H9 (cell line): ENCODE results near the gene ATP8A2. TPM values are rescaled to one million over a fixed set of nuclear protein-coding genes. Genes with fewer than 3 reads are reported as not detected.

Experiments
- DNase-seq: peaks from one replicate; pipeline ENCODE4 v3.0.0-alpha.2; 2017
- H2AFZ ChIP-seq: one replicate; pipeline ENCODE4 v1.6.1; 2013; ENCODE audit warnings: mild to moderate bottlenecking, low read length, control low read depth, moderate library complexity
- H2AK5ac ChIP-seq: 2 replicates; pipeline ENCODE4 v1.6.1; 2013; ENCODE audit warnings: low read length, control low read depth, mixed read lengths; ENCODE audit not compliant: insufficient read length
- H2BK120ac ChIP-seq: one replicate; pipeline ENCODE4 v1.6.1; 2013; ENCODE audit warnings: low read depth, mild to moderate bottlenecking, low read length, control low read depth, inconsistent platforms; ENCODE audit not compliant: poor library complexity, severe bottlenecking
- H2BK12ac ChIP-seq: 2 replicates; pipeline ENCODE4 v1.6.1; 2013; ENCODE audit warnings: low read length, control low read depth, mixed read lengths, low read depth; ENCODE audit not compliant: insufficient read length
- H2BK15ac ChIP-seq: 2 replicates; pipeline ENCODE4 v1.6.1; 2013; ENCODE audit warnings: low read depth, low read length, control low read depth
- H2BK20ac ChIP-seq: one replicate; pipeline ENCODE4 v1.6.1; 2013; ENCODE audit warnings: low read depth, mild to moderate bottlenecking, low read length, control low read depth, inconsistent platforms; ENCODE audit not compliant: poor library complexity, severe bottlenecking
- H2BK5ac ChIP-seq: 2 replicates; pipeline ENCODE4 v1.6.1; 2013; ENCODE audit warnings: low read length, control low read depth, mixed read lengths; ENCODE audit not compliant: insufficient read length
- H3K14ac ChIP-seq: 2 replicates; pipeline ENCODE4 v1.6.1; 2013; ENCODE audit warnings: low read length, control low read depth; ENCODE audit not compliant: insufficient read depth
- H3K18ac ChIP-seq: 2 replicates; pipeline ENCODE4 v1.6.1; 2013; ENCODE audit warnings: low read depth, mild to moderate bottlenecking, mixed read lengths, low read length, control low read depth; ENCODE audit not compliant: insufficient read length
- H3K23ac ChIP-seq: 2 replicates; pipeline ENCODE4 v1.6.1; 2013; ENCODE audit warnings: low read length, control low read depth, mixed read lengths, low read depth; ENCODE audit not compliant: insufficient read length
- H3K23me2 ChIP-seq: 2 replicates; pipeline ENCODE4 v1.6.1; 2013; ENCODE audit warnings: low read depth, mild to moderate bottlenecking, mixed read lengths, low read length, control low read depth; ENCODE audit not compliant: insufficient read length, poor library complexity, severe bottlenecking
- H3K27ac ChIP-seq: 2 replicates; pipeline ENCODE4 v1.5.1; 2013; ENCODE audit warnings: low read length, control low read depth, mixed read lengths, low read depth; ENCODE audit not compliant: insufficient read length
- H3K27me3 ChIP-seq: 2 replicates; pipeline ENCODE4 v1.6.1; 2013; ENCODE audit warnings: low read length, control low read depth, inconsistent platforms; ENCODE audit not compliant: insufficient read depth
- H3K4ac ChIP-seq: 2 replicates; pipeline ENCODE4 v1.6.1; 2013; ENCODE audit warnings: low read depth, mild to moderate bottlenecking, control low read depth, inconsistent platforms, low read length, moderate library complexity
- H3K4me1 ChIP-seq: 2 replicates; pipeline ENCODE4 v1.6.1; 2013; ENCODE audit warnings: low read length, control low read depth, inconsistent platforms; ENCODE audit not compliant: insufficient read depth
- H3K4me2 ChIP-seq: 2 replicates; pipeline ENCODE4 v1.6.1; 2013; ENCODE audit warnings: low read length, control low read depth, mixed read lengths; ENCODE audit not compliant: insufficient read length, insufficient read depth
- H3K56ac ChIP-seq: 2 replicates; pipeline ENCODE4 v1.6.1; 2013; ENCODE audit warnings: low read depth, mild to moderate bottlenecking, mixed read lengths, low read length, control low read depth; ENCODE audit not compliant: insufficient read length
- H3K79me1 ChIP-seq: 2 replicates; pipeline ENCODE4 v1.6.1; 2013; ENCODE audit warnings: low read depth, mild to moderate bottlenecking, moderate library complexity, low read length, control low read depth, inconsistent platforms; ENCODE audit not compliant: insufficient read depth, poor library complexity, severe bottlenecking
- H3K79me2 ChIP-seq: 2 replicates; pipeline ENCODE4 v1.6.1; 2013; ENCODE audit warnings: low read length, control low read depth, inconsistent platforms; ENCODE audit not compliant: insufficient read depth
- H3K9ac ChIP-seq: 2 replicates; pipeline ENCODE4 v1.6.1; 2013; ENCODE audit warnings: low read length, control low read depth, mixed read lengths; ENCODE audit not compliant: insufficient read length; ENCODE audit errors: extremely low read depth
- H3K9me3 ChIP-seq: one replicate; pipeline ENCODE4 v1.6.1; 2013; ENCODE audit warnings: low read depth, low read length, inconsistent platforms; ENCODE audit not compliant: control insufficient read depth
- H3T11ph ChIP-seq: one replicate; pipeline ENCODE4 v1.6.1; 2013; ENCODE audit warnings: mild to moderate bottlenecking, low read length, control low read depth, inconsistent platforms
- H4K20me1 ChIP-seq: one replicate; pipeline ENCODE4 v1.6.1; 2013; ENCODE audit not compliant: control insufficient read depth, insufficient read length, insufficient read depth
- H4K5ac ChIP-seq: 2 replicates; pipeline ENCODE4 v1.6.1; 2013; ENCODE audit warnings: low read depth, mild to moderate bottlenecking, mixed read lengths, low read length, control low read depth; ENCODE audit not compliant: insufficient read length
- H4K8ac ChIP-seq: replicated peaks from 2 replicates; pipeline ENCODE4 v1.6.1; 2013; ENCODE audit warnings: low read length, control low read depth, mixed read lengths, low read depth; ENCODE audit not compliant: insufficient read length
- H4K91ac ChIP-seq: 2 replicates; pipeline ENCODE4 v1.6.1; 2013; ENCODE audit warnings: low read depth, mild to moderate bottlenecking, moderate library complexity, mixed read lengths, low read length, control low read depth; ENCODE audit not compliant: insufficient read length
- H3K27ac Mint-ChIP-seq, 3 experiments: 2 replicates in 2 of 3; 3 replicates in 1 of 3; pipeline ENCODE4 v1.8.0; 2020 to 2021; ENCODE audit warnings: mixed read lengths in 3 of 3, mild to moderate bottlenecking in 1 of 3, moderate library complexity in 1 of 3
- H3K27me3 Mint-ChIP-seq: 2 replicates; pipeline ENCODE4 v1.8.0; 2021; ENCODE audit warnings: low read depth, mild to moderate bottlenecking, moderate library complexity, mixed read lengths
- H3K36me3 Mint-ChIP-seq, 3 experiments: 2 replicates in 2 of 3; 3 replicates in 1 of 3; pipeline ENCODE4 v1.8.0; 2020 to 2021; ENCODE audit warnings: low read depth in 3 of 3, mixed read lengths in 3 of 3; ENCODE audit not compliant: insufficient read depth in 1 of 3
- H3K4me1 Mint-ChIP-seq, 2 experiments: 2 replicates each; pipeline ENCODE4 v1.8.0; 2020; ENCODE audit warnings: mixed read lengths in 2 of 2
- H3K4me3 Mint-ChIP-seq, 2 experiments: 2 replicates in 1 of 2; 3 replicates in 1 of 2; pipeline ENCODE4 v1.8.0; 2020 to 2021; ENCODE audit warnings: mild to moderate bottlenecking in 2 of 2, mixed read lengths in 2 of 2, moderate library complexity in 1 of 2
- H3K9me3 Mint-ChIP-seq, 2 experiments: 2 replicates in 1 of 2; 3 replicates in 1 of 2; pipeline ENCODE4 v1.8.0; 2020; ENCODE audit warnings: mild to moderate bottlenecking in 2 of 2, mixed read lengths in 2 of 2, moderate library complexity in 1 of 2
- WGBS: extraction: QIAGEN DNeasy Blood & Tissue Kit; methylation state at CpG from one replicate; pipeline ENCODE4 v1.1.7; 2013; ENCODE audit warnings: missing lambda C conversion rate, low lambda C conversion rate, mixed read lengths; ENCODE audit not compliant: insufficient read length; ENCODE audit errors: extremely low coverage; 5-methylcytosine and 5-hydroxymethylcytosine counted together
- total RNA-seq: library from RNA; stranded (reverse); gene quantifications from 2 replicates; pipeline ENCODE4 v1.2.1, GENCODE V29; 2021
- TF ChIP-seq, protein P1 (sequence below): fragments of 200-600 bp; sonication (generic); conservative IDR thresholded peaks from 3 replicates; pipeline ENCODE4 v1.8.0; 2021; ENCODE audit warnings: antibody characterized with exemption, mild to moderate bottlenecking

ATP8A2 gene
- total RNA-seq, 1 experiment from 2014 or later = 18.2 TPM

DNA sequence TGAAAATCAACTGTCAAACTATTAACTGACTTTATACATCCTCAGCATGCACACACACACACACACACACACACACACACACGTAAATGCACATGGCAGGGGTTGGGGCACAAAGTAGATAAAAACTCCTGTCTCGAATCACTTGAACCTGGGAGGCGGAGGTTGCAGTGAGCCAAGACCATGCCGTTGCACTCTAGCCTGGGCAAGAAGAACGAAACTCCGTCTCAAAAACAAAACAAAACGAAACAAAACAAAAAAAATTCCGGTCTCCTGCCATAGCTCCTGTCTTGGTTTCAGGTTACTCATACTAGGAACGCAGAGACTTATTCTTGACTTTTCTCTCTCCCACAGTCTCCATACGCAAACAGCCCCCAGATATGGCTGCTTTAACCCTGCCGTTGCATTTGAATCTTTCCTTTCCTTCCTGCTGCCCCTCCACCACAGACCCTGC, 531.1 kb downstream of the ATP8A2 start:
- no peak overlapping the region for H3K23ac ChIP-seq
- H3K27me3 ChIP-seq = no peaks in the 10 kb centered on the region
- TF ChIP-seq, protein P1, sequence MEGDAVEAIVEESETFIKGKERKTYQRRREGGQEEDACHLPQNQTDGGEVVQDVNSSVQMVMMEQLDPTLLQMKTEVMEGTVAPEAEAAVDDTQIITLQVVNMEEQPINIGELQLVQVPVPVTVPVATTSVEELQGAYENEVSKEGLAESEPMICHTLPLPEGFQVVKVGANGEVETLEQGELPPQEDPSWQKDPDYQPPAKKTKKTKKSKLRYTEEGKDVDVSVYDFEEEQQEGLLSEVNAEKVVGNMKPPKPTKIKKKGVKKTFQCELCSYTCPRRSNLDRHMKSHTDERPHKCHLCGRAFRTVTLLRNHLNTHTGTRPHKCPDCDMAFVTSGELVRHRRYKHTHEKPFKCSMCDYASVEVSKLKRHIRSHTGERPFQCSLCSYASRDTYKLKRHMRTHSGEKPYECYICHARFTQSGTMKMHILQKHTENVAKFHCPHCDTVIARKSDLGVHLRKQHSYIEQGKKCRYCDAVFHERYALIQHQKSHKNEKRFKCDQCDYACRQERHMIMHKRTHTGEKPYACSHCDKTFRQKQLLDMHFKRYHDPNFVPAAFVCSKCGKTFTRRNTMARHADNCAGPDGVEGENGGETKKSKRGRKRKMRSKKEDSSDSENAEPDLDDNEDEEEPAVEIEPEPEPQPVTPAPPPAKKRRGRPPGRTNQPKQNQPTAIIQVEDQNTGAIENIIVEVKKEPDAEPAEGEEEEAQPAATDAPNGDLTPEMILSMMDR = no peak
- no peak overlapping the region for H3K27ac Mint-ChIP-seq
- H3K9me3 Mint-ChIP-seq = peaks cover 26 to 31% of the 10 kb centered on the region in 2 experiments
- no peak overlapping the region for H4K5ac ChIP-seq
- no CpG with 5 or more reads among the region's 11 CpGs for WGBS
- H2BK120ac ChIP-seq = no peak overlapping the region
- no peak overlapping the region for H2BK20ac ChIP-seq
- no peak overlapping the region for H3K14ac ChIP-seq
- H4K91ac ChIP-seq = no peak overlapping the region
- no peaks in the 10 kb centered on the region for H3K79me2 ChIP-seq
- peaks cover 21% of the 10 kb centered on the region for H3K9me3 ChIP-seq
- H2BK12ac ChIP-seq = no peak overlapping the region
- H3K4ac ChIP-seq = no peak overlapping the region
- H3K36me3 Mint-ChIP-seq = peaks cover 21 to 31% (median 27%) of the 10 kb centered on the region in 3 experiments
- H3K4me2 ChIP-seq = no peak overlapping the region
- H4K8ac ChIP-seq = no peak overlapping the region
- H3K4me1 ChIP-seq = peaks cover 6% of the 10 kb centered on the region; the same call in 1 of the 2 replicates
- H3K79me1 ChIP-seq = no peaks in the 10 kb centered on the region
- H3K18ac ChIP-seq = no peak overlapping the region
- H3K56ac ChIP-seq = no peak overlapping the region
- no peak overlapping the region for H3K27ac ChIP-seq
- H3K4me1 Mint-ChIP-seq = peaks cover 4 to 10% of the 10 kb centered on the region in 2 experiments
- no peaks in the 10 kb centered on the region for H4K20me1 ChIP-seq
- H2AFZ ChIP-seq = no peak overlapping the region
- H3K4me3 Mint-ChIP-seq = no peak overlapping the region
- no peaks in the 10 kb centered on the region for H3K23me2 ChIP-seq
- H3K27me3 Mint-ChIP-seq = no peaks in the 10 kb centered on the region; the same call in 1 of the 2 replicates
- no peak overlapping the region for H3T11ph ChIP-seq
- no peak overlapping the region for H2AK5ac ChIP-seq
- no peak overlapping the region for H2BK5ac ChIP-seq
- H3K9ac ChIP-seq = no peak overlapping the region
- no peak for DNase-seq
- H2BK15ac ChIP-seq = no peak overlapping the region
